Measurements from ENCODE around the gene NIPA2. TPM values are rescaled to one million over a fixed set of nuclear protein-coding genes. Genes with fewer than 3 reads are reported as not detected.

NIPA2 gene
- total and polyA plus RNA-seq, 2 of the 8 experiments (the other 6 are each of a cell fraction or from before 2014, with no cell fraction given): 38.5 to 81.7 TPM

- Histone ChIP-seq H3K18ac (ENCODE audit: extremely low read depth, low read length) (no peak overlapping the region), H3K79me1 (ENCODE audit: low read depth, low read length) (no peaks in the 10 kb centered on the region), H3K9ac (replicated peaks in 1 of 4; ENCODE audit: extremely low read depth in 1 of 4, low read depth in 3 of 4, low read length in 3 of 4) (no peak overlapping the region), H3K56ac (replicated peaks; ENCODE audit: insufficient read length, low read depth, low read length) (no peak overlapping the region), H3K23ac (ENCODE audit: insufficient read length) (no peak overlapping the region), H2BK15ac (ENCODE audit: low read length) (no peak overlapping the region), H2AFZ (ENCODE audit: low read length) (no peak overlapping the region), H3K27me3 (replicated peaks in 1 of 4; ENCODE audit: control insufficient read depth in 3 of 4, extremely low read depth in 1 of 4, insufficient read depth in 3 of 4, low read length in 3 of 4) (no peaks in the 10 kb centered on the region), H4K91ac (replicated peaks; ENCODE audit: insufficient read length, low read length) (no peak overlapping the region), H4K20me1 (replicated peaks in 1 of 2; ENCODE audit: control insufficient read depth in 1 of 2, insufficient read depth in 2 of 2, low read length in 2 of 2) (peaks cover 0 to 6% of the 10 kb centered on the region in 2 experiments), H3K79me2 (ENCODE audit: control insufficient read depth in 1 of 2, insufficient read depth in 2 of 2, low read length in 2 of 2) (no peaks in the 10 kb centered on the region), H2BK120ac (replicated peaks; ENCODE audit: low read depth, low read length) (no peak overlapping the region), H3K4me1 (replicated peaks in 1 of 4; ENCODE audit: control insufficient read depth in 3 of 4, insufficient read depth in 4 of 4, low read length in 3 of 4) (no peaks in the 10 kb centered on the region), H2BK12ac (ENCODE audit: low read depth, low read length) (no peak overlapping the region), H3K36me3 (ENCODE audit: control insufficient read depth in 2 of 4, insufficient read depth in 4 of 4, low read length in 3 of 4) (peaks cover 0 to 4% (median 0%) of the 10 kb centered on the region in 4 experiments; a peak in 3 of 8 replicates), H3K4me2 (ENCODE audit: insufficient read depth in 1 of 2, low read depth in 2 of 2, low read length in 2 of 2) (no peak overlapping the region), H3K4me3 (ENCODE audit: extremely low read depth in 1 of 4, insufficient read depth in 2 of 4, low read depth in 3 of 4, low read length in 4 of 4) (no peak overlapping the region), H3K14ac (ENCODE audit: insufficient read length) (no peak overlapping the region), H2AK5ac (ENCODE audit: low read depth, low read length) (no peak overlapping the region), H2BK5ac (ENCODE audit: low read depth, low read length) (no peak overlapping the region), H3K23me2 (ENCODE audit: low read depth, low read length) (no peaks in the 10 kb centered on the region), H4K8ac (ENCODE audit: extremely low read depth, insufficient read depth, low read length) (no peak overlapping the region), H3K4ac (replicated peaks; ENCODE audit: insufficient read length, low read depth, low read length) (no peak overlapping the region), H4K5ac (ENCODE audit: insufficient read length, low read depth, low read length) (no peak overlapping the region), H2BK20ac (ENCODE audit: low read length) (no peak overlapping the region), H3K9me3 (ENCODE audit: insufficient read depth in 2 of 2, low read depth in 1 of 2, low read length in 1 of 2) (no peaks in the 10 kb centered on the region), H3K27ac (ENCODE audit: low read depth, low read length) (no peak overlapping the region)
- ChIA-PET POLR2A (ENCODE audit: partially characterized antibody) (no interaction called here), CTCF (ENCODE audit: partially characterized antibody) (no interaction called here)
- FAIRE-seq (no peak), DNase-seq (ENCODE audit: low read depth in 1 of 2, low spot score in 2 of 2) (no peak)
- 96% methylated on average over 15 of the region's 18 CpGs; no CpG with 5 or more reads in 1 of the 2 experiments for WGBS, 2 experiments (ENCODE audit: extremely low coverage in 1 of 2, insufficient coverage in 1 of 2, insufficient read length in 1 of 2, insufficient replicate concordance in 2 of 2, low coverage in 1 of 2, low lambda C conversion rate in 2 of 2, missing lambda C conversion rate in 1 of 2)
- TF ChIP-seq RFX5 (IDR thresholded peaks at IDR 0.05; ENCODE audit: borderline replicate concordance, low read depth, low read length) (no peak), TAF1 (IDR thresholded peaks at IDR 0.05; ENCODE audit: low read depth, low read length) (no peak), EP300 (IDR thresholded peaks at IDR 0.05; ENCODE audit: borderline replicate concordance in 1 of 2, low read depth in 2 of 2, low read length in 2 of 2) (no peak), BACH1 (IDR thresholded peaks at IDR 0.05; ENCODE audit: low read length) (no peak)
Measured at GRCh38 chr15:22917556-22917955, 79.1 kb downstream of the NIPA2 start.

All from H1 (cell line).